NCI-H748 (cell line): ENCODE results near the gene KREMEN1.
"Not testable (repeated sequence)": the region's sequence is repeated elsewhere in the genome, so short reads cannot be mapped to it uniquely, and the experiment has no call there.

Experiments
- DNase-seq: peaks from one replicate; lab custom pipeline; 2025; ENCODE audit not compliant: unreplicated experiment; lab: John Stamatoyannopoulos, UW

The KREMEN1 gene

GRCh38 chr22:29074276-29074772 is 1.5 kb downstream of the KREMEN1 start:
- DNase-seq = peak; percentile 4

DNA sequence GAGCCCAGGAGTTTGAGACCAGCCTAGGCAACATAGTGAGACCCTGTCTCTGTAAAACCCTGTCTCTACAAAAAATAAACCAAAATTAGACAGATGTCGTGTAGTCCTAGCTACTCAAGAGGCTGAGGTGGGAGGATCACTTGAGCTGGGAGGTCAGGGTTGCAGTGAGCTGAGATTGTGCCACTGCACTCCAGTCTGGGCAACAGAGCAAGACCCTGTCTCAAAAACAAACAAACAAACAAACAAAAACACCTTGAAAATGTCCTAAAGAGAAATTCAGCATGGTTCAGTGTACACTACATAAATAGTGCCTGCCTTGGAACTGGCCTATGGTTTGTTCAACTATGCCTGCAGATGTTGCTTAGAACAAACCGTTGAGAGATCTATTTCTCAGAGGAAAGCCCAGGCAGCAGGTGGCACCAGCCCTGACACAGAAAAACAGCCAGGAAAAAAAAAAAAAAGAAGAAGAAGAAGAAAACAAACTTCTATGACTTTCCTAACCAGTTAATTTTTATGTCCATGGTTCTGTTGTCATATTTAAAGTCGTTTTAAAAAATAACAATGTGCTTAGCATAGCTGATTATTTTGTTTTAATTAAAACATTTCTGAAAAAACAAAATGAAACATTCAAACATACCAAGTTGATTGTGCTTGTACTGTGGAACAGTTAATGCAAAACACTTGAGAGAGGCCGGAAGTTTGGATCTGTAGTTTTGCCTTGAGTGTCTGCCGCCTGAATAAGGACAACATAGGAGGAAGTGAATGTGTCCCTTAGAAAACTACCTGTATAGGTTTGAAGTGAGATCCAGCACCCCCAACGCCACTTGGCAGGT is 5.4 kb downstream of the KREMEN1 start:
- DNase-seq = no peak

DNA sequence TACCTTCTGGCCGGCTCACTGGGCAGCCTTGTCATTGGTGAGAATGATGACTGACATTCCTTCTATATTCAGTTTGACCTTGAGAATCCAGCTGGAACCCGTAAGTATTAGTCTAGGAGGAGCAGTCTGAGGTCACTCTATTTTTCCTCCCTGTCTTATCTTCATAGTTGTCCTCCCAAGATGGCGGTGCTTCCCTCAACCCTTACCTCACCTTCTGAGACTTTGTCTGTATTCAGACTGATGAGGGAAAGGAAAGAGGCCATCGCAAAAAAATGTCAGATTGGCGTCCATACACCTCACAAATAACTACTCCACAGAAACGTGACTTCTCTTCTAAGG is 6.0 kb downstream of the KREMEN1 start:
- no peak for DNase-seq

DNA sequence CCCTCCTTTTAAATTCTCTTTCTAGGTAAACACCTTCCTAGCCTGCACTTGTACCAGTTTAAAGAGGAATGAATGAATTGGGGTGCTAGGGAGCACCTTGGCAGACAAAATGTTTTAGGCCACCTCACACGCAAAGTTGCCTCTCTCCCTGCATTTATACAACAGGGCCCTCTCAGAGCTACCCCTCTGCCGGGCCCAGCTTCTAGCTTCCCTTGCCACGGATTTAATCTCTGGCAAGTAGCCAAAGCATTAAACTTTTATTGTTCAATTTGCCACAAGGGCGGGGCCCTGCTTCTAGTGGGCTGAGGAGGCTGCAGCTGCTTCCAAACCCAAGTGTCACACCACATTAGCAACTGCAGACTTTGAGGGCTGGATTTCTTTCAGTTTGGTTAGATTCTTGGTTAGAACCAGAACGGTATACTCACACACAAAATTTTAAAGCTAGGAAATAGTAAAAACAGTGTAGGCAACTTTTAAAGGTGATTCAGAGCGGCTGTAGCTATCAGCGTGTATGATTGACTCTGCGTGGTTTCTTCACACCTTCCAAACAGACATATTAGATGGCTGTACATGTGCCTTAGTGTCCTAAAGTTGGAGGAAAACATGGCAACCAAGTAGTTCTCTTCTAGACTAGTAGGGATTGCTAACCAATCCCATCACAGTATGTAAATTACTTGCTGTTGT is 6.5 kb downstream of the KREMEN1 start:
- DNase-seq = peak; percentile 92

DNA sequence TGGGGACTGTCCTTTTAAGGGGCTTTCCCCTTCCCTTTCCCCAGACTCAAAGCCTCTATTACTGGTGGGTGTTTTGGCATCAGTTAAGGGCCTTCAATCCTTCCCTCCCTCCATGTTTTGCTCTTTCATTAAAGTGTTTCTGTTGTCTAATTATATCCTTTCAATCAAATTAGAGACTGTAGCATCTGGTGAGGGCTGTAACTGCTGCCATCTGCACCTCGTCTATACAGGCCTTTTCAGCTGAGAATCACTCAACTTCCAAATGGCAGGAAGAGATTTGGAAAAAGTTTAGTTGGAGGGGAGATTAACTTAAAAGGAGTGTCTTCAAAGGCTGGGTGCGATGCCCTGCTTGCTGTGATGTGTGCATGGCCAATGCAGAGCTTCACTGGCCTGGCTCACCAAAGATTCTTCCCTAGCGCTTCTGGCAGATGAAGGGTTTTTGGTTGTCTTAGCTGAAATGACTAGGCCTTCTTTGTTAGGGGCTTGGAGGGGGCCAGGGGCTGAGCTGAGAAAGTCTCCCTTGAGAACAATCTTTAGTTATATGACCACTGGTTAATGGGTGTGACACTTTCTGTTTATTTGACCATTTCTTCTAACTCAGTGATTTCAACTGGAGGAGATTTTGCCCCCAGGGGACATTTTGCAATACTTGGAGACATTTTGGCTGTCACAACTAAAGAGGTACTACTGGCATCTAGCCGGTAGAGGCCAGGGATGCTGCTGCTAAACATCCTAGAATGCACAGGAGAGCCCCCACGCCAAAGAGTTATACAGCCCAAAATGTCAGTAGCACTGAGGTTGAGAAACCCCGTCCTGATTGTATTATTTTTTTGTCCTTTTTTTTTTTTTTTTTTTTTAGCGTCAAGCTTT is 7.5 kb downstream of the KREMEN1 start:
- peak; percentile 51 for DNase-seq

- no peak for DNase-seq
Observed at GRCh38 chr22:29081517-29082236, 8.8 kb downstream of the KREMEN1 start.

GRCh38 chr22:29082826-29083545 is 10.2 kb downstream of the KREMEN1 start:
- DNase-seq = no peak

DNA sequence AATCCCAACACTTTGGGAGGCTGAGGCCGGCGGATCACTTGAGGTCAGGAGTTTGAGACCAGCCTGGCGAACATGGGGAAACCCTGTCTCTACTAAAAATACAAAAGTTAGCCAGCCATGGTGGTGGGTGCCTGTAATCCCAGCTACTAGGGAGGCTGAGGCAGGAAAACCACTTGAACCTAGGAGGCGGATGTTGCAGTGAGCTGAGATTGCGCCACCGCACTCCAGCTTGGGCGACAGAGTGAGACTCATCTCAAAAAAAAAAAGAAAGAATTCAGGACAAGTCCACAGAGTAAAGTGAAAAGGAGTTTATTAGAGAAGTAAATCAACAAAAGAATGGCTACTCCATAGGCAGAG is 10.7 kb downstream of the KREMEN1 start:
- DNase-seq = not testable (repeated sequence)

- DNase-seq = no peak
Observed at GRCh38 chr22:29083933-29084591, 11.2 kb downstream of the KREMEN1 start.

DNA sequence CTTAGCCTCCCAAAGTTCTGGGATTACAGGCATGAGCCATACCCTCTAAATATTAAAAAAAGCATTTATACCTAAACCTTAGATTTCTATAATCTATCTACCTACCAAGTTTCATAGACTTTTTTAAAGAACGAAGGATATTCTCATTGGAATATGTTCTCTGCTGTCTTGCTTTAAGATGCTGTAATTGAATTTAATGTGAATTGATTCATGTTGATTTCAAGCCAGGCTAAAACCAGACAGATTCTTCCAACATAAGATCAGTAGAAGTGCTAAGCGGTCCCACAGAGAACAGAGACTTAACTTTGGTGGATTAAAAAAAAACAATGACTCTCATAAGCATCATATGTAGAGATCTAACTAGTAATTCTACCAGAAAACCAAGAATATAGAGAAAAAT is 14.2 kb downstream of the KREMEN1 start:
- no peak for DNase-seq

DNA sequence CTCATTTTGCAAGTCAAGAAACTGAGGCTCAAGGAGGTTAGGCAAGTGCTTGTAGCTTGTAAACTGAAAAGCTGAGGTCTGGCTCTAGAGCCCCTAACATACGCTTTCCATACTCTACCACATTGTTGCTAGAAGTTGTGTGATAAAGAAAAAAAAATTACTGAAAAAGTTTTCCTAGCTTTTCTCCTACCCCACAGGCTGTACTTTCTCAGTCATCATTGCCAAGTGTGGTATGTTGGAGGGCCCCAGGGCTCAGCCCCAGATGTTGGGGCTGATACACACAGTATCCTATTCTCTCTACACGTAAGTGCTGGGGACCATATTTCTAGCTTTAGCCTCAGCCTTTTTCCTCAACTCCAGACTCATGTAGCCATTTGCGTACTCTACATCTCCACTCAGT is 16.0 kb downstream of the KREMEN1 start:
- no peak for DNase-seq

DNA sequence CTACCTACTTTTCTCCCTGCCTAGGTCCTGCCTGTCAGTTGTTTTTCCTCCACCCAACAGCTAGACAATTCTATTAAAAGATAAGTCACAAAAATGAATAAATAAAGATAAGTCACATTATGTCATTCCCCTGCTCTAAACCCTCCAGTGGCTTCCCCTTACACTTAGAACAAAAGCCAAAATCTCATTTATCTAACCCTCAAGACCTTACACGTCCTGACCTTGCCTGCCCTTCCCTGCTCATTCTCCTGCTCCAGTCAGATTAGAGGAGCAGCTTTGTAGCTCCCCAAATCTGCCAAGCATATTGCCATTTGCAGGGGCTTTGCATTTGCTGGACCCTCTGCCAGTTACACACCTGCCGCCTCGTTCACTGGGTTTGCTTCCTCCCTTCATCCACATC is 16.7 kb downstream of the KREMEN1 start:
- DNase-seq = no peak

DNA sequence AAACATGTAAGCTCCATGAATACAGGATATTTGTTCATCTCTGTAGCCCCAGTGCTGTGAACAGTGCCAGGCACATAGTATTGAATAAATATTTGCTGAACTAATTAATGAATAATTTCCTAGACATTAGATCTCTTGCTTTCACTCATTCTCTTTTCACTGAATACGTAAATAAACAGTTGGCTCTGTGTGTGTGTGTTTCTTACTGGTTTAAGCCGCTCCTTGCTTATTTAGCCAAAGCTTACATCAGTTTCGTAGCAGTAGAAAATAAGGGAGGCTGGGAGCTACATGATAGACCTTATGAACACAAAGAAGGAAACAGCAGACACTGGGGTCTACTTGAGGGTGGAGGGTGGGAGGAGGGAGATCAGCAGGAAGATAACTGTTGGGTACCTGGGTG is 17.2 kb downstream of the KREMEN1 start:
- DNase-seq = peak; percentile 82

DNA sequence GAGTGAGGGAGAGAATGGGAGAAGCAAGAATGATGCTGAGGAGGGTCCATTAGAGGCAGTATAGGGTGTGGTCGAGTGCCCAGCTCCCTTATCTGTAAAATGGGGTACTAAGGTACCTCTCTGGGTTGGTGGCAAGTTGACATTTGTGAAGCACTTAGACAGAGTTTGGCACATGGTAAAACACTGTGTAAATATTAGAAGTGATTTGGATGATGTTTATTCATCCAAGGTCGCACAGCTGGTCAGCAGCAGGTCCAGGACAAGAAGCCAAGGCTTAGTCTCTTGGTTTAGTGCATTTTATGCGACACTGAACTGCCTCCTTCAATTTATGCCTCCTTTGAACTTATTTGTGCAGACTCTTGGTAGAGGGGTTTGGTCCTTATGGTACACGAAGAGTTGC is 19.4 kb downstream of the KREMEN1 start:
- DNase-seq = no peak

DNA sequence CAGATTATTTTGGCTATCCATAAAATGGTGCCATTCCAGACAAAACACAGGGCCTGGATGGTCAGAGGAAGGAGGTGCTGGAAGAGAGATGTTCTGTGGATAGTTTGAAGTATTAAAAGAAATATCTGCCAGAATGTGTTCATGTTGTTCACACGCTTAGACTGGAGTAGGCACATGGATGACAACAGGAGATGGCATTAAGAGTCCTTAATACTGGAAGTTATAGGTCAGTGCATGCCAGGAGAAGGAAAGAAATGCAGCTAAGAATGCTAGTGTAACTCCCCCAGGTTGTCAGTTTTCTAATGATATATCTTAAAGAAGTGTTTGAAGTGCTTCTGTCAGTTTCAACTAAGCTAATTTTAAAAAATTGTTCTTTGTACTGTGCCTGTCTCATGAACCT is 20.2 kb downstream of the KREMEN1 start:
- DNase-seq = no peak

- DNase-seq = no peak
Observed at GRCh38 chr22:29093501-29094300, 20.9 kb downstream of the KREMEN1 start.

DNA sequence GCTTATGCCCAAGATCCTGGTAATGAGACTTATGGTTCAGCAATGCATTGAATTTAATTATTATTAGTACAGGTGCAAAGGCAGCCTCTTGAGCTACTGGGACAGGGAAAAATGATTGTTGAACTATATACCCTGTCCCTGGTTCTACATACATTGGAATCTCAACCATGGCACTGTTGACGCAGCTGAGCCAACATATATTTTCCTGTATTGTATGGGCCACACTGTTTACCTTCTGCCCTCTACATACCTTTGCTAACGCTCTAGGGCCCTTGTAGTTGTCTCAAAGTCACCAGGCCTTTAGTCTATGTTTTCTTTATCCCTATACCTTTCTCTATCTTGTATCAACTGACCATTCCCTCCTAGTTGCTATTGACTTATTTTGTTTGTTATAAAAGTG is 22.6 kb downstream of the KREMEN1 start:
- DNase-seq = peak; percentile 26

DNA sequence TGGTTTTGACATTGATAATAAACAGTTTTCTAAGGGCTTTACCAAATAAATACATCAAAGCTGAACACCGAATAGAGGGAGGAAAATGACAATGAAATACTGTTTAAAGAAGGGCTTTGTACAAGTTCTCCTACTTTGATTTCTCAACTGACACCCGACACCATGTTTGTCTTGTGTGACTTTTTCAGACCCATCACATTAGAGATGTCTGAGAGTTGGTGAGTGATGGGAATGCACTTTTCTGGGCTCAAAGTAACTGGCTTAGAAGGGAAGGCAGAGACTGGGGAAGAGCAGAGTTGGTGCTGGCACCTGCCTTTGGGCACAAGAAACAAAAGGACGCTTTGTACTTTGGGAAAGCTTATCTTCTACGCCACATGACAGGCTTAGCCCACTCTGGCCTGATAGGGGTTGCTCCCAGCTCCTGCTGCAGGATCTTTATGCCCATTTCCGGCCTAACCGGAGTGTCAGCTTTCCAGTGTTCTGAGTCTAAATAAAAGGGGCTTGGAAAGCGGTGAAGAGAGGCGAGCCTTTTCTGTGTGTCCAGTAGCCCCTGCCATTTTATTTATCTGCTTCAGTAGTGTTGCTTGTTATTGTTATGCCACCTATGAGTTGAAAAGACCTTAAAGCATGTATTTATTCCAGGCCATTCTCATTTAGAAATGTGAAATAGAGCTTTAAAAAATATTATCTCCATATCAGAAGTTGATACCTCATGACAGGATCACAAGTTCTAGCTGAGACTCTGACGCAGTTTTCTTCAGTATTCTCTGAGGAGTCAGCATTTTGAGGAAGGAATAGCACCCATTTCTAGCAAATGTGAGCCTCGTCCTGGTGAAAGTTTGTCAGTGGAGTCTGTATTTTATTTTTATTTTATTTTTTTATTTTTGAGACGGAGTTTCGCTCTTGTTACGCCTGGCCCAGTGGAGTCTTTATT is 24.2 kb downstream of the KREMEN1 start:
- peak; percentile 39 for DNase-seq
